ENCODE results near the gene TLN1.

- TF ChIP-seq, protein P1, sequence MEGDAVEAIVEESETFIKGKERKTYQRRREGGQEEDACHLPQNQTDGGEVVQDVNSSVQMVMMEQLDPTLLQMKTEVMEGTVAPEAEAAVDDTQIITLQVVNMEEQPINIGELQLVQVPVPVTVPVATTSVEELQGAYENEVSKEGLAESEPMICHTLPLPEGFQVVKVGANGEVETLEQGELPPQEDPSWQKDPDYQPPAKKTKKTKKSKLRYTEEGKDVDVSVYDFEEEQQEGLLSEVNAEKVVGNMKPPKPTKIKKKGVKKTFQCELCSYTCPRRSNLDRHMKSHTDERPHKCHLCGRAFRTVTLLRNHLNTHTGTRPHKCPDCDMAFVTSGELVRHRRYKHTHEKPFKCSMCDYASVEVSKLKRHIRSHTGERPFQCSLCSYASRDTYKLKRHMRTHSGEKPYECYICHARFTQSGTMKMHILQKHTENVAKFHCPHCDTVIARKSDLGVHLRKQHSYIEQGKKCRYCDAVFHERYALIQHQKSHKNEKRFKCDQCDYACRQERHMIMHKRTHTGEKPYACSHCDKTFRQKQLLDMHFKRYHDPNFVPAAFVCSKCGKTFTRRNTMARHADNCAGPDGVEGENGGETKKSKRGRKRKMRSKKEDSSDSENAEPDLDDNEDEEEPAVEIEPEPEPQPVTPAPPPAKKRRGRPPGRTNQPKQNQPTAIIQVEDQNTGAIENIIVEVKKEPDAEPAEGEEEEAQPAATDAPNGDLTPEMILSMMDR (IDR thresholded peaks at IDR 0.05), result no peak
- TF ChIP-seq POLR2A (IDR thresholded peaks at IDR 0.05), result no peak
These were observed 36.0 kb downstream of the TLN1 start for GRCh38 chr9:35695943-35696401.
